COLO668 (cell line): Measurements from ENCODE around the gene SHISA3.
A peak's percentile ranks its signal among the peaks of the same experiment; 100 is the strongest.
"Not testable (repeated sequence)": the region's sequence is repeated elsewhere in the genome, so short reads cannot be mapped to it uniquely, and the experiment has no call there.

Experiments
- DNase-seq: peaks from one replicate; lab custom pipeline; 2025; ENCODE audit not compliant: unreplicated experiment; lab: John Stamatoyannopoulos, UW

The SHISA3 gene

GRCh38 chr4:42396752-42397634 lies at the start of gene SHISA3:
Gene SHISA3 (plus strand): TSS chr4:42397488. CDS start chr4:42398057, 569 bp downstream.
- peak; percentile 47 for DNase-seq

- no peak for DNase-seq
Observed at GRCh38 chr4:42348247-42348646, 49.0 kb upstream of the SHISA3 start.

- DNase-seq = no peak
Observed at GRCh38 chr4:42348692-42349091, 48.6 kb upstream of the SHISA3 start.

- no peak for DNase-seq
Observed at GRCh38 chr4:42350611-42351182, 46.6 kb upstream of the SHISA3 start.

- DNase-seq = no peak
Observed at GRCh38 chr4:42352049-42352448, 45.2 kb upstream of the SHISA3 start.

GRCh38 chr4:42357325-42357724 lies 40.0 kb upstream of the SHISA3 start:
- no peak for DNase-seq

GRCh38 chr4:42359711-42360110 lies 37.6 kb upstream of the SHISA3 start:
- DNase-seq = no peak

- no peak for DNase-seq
Observed at GRCh38 chr4:42360256-42360669, 37.0 kb upstream of the SHISA3 start.

GRCh38 chr4:42361456-42361855 lies 35.8 kb upstream of the SHISA3 start:
- DNase-seq = no peak

- DNase-seq = no peak
Observed at GRCh38 chr4:42362591-42362990, 34.7 kb upstream of the SHISA3 start.

- DNase-seq = no peak
Observed at GRCh38 chr4:42363614-42364013, 33.7 kb upstream of the SHISA3 start.

GRCh38 chr4:42364266-42365053 lies 32.8 kb upstream of the SHISA3 start:
- no peak for DNase-seq

- DNase-seq = no peak
Observed at GRCh38 chr4:42366959-42367358, 30.3 kb upstream of the SHISA3 start.

GRCh38 chr4:42369489-42369888 lies 27.8 kb upstream of the SHISA3 start:
- DNase-seq = no peak

GRCh38 chr4:42371305-42372252 lies 25.7 kb upstream of the SHISA3 start:
- DNase-seq = peak; percentile 13

- not testable (repeated sequence) for DNase-seq
Observed at GRCh38 chr4:42372303-42372702, 25.0 kb upstream of the SHISA3 start.

- DNase-seq = no peak
Observed at GRCh38 chr4:42377497-42377896, 19.8 kb upstream of the SHISA3 start.

- DNase-seq = no peak
Observed at GRCh38 chr4:42381666-42382065, 15.6 kb upstream of the SHISA3 start.

- no peak for DNase-seq
Observed at GRCh38 chr4:42385516-42385915, 11.8 kb upstream of the SHISA3 start.

- no peak for DNase-seq
Observed at GRCh38 chr4:42390622-42391354, 6.5 kb upstream of the SHISA3 start.
